Left ventricle myocardium inferior (tissue), 1 donor: ENCODE results near the gene CA11. TPM values are rescaled to one million over a fixed set of nuclear protein-coding genes. Genes with fewer than 3 reads are reported as not detected.
A peak's percentile ranks its signal among the peaks of the same experiment; 100 is the strongest.

Experiments used
- DNase-seq: peaks from one replicate; pipeline ENCODE4 v3.0.0-alpha.2; 2020
- H3K27ac ChIP-seq: fragments of 200-600 bp; replicated peaks from 2 replicates; pipeline ENCODE4 v1.8.0; 2021
- H3K27me3 ChIP-seq: fragments of 200-600 bp; 2 replicates; pipeline ENCODE4 v1.8.0; 2021; ENCODE audit warnings: low read depth
- H3K36me3 ChIP-seq: fragments of 200-600 bp; 2 replicates; pipeline ENCODE4 v1.8.0; 2021
- H3K4me1 ChIP-seq: fragments of 200-600 bp; 2 replicates; pipeline ENCODE4 v1.8.0; 2021
- H3K4me3 ChIP-seq: fragments of 200-600 bp; 2 replicates; pipeline ENCODE4 v1.8.0; 2021; ENCODE audit warnings: mild to moderate bottlenecking, moderate library complexity
- H3K9me3 ChIP-seq: fragments of 200-600 bp; replicated peaks from 2 replicates; pipeline ENCODE4 v1.8.0; 2021
- intact Hi-C: fragments of 100-400 bp; cut with micrococcal nuclease; formaldehyde crosslinking; loops from one replicate; pipeline ENCODE4 v1.11.0; 2022
- total RNA-seq: library from RNA; stranded (reverse); fragmentation: NEBNext Ultra II Directional; extraction: Animal tissue kit (Norgen Biotek cat#: 25700); gene quantifications from one replicate; pipeline ENCODE4 v1.2.1, GENCODE V29; 2021
- TF ChIP-seq, protein P1 (sequence below): fragments of 200-600 bp; IDR thresholded peaks from 2 replicates; pipeline ENCODE4 v1.8.0; 2021; ENCODE audit warnings: antibody characterized with exemption, mild to moderate bottlenecking, borderline replicate concordance
- donor health status: DM: no; HTN: yes; CAD: no; lungs with severe emphysema.

Gene CA11
- total RNA-seq, 1 donor from 2014 or later, result 4.5 TPM

- intact Hi-C loops, result no loop called here
- H3K36me3 ChIP-seq, result no peaks in the 10 kb centered on the region
- TF ChIP-seq, protein P1, sequence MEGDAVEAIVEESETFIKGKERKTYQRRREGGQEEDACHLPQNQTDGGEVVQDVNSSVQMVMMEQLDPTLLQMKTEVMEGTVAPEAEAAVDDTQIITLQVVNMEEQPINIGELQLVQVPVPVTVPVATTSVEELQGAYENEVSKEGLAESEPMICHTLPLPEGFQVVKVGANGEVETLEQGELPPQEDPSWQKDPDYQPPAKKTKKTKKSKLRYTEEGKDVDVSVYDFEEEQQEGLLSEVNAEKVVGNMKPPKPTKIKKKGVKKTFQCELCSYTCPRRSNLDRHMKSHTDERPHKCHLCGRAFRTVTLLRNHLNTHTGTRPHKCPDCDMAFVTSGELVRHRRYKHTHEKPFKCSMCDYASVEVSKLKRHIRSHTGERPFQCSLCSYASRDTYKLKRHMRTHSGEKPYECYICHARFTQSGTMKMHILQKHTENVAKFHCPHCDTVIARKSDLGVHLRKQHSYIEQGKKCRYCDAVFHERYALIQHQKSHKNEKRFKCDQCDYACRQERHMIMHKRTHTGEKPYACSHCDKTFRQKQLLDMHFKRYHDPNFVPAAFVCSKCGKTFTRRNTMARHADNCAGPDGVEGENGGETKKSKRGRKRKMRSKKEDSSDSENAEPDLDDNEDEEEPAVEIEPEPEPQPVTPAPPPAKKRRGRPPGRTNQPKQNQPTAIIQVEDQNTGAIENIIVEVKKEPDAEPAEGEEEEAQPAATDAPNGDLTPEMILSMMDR, result no peak
- no peak overlapping the region for H3K4me3 ChIP-seq
- no peak overlapping the region for H3K27ac ChIP-seq
- H3K9me3 ChIP-seq, result no peaks in the 10 kb centered on the region
- no peak for DNase-seq
- H3K4me1 ChIP-seq, result no peaks in the 10 kb centered on the region
- peaks cover 32% of the 10 kb centered on the region for H3K27me3 ChIP-seq
Observed at GRCh38 chr19:48596237-48596636, 49.8 kb downstream of the CA11 start.

DNA sequence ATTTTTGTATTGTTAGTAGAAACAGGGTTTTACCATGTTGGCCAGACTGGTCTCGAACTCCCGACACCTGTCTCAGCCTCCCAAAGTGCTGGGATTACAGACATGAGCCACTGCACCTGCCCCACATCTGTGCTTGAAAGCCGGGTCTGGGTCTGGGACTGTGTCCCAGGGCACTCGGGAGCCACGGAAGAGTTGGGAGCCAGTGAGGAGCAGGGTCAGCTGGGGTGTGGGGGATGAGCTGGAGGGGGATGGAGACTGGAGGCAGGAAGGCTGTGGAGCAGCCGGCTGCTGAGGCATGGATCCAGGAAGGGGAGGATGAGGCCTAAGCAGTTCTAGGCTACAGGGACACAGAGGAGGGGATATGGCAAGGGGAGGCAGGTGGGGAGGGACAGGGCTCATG, 50.2 kb downstream of the CA11 start:
- Histone ChIP-seq H3K27me3 (peaks cover 28% of the 10 kb centered on the region), H3K27ac (no peak overlapping the region), H3K9me3 (no peaks in the 10 kb centered on the region), H3K4me3 (no peak overlapping the region), H3K4me1 (no peaks in the 10 kb centered on the region), H3K36me3 (no peaks in the 10 kb centered on the region)
- TF ChIP-seq, protein P1, result no peak
- intact Hi-C loops, result no loop called here
- DNase-seq, result no peak

DNA sequence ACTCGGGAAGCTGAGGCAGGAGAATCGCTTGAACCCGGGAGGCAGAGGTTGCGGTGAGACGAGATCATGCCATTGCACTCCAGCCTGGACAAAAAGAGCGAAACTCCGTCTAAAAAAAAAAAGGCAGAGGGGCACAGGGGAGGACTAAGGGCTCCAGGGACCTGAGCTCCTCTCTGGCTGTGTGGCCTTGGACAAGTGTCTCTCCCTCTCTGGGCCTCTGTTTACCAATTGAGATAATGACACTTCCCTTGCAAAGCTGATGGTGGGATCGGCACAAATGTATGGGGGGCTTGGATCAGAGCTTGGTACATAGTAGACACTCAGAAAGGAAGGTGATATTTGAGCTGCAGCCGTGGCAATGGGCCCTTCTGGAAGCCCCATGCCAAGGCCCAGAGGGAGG, 50.8 kb downstream of the CA11 start:
- peaks cover 26% of the 10 kb centered on the region for H3K27me3 ChIP-seq
- H3K4me3 ChIP-seq, result no peak overlapping the region
- TF ChIP-seq, protein P1, result no peak
- DNase-seq, result no peak
- intact Hi-C loops, result no loop called here
- no peaks in the 10 kb centered on the region for H3K36me3 ChIP-seq
- H3K4me1 ChIP-seq, result no peaks in the 10 kb centered on the region
- H3K27ac ChIP-seq, result no peak overlapping the region
- no peaks in the 10 kb centered on the region for H3K9me3 ChIP-seq

DNA sequence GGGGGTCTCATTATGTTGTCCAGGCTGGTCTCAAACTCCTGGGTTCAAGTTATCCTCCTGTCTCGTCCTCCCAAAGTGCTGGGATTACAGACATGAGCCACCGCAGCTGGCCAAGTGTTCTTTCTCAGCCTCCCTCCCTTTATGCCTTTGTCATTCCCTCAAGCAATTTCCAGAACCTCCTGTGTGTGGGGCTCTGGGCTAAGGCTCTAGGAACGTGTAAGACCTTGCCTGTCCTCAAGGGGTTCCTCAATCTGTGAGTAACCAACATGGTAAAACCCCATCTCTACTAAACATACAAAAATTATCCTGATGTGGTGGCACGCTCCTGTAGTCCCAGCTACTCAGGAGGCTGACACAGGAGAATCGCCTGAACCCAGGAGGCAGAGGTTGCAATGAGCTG, 55.0 kb downstream of the CA11 start:
- intact Hi-C loops, result no loop called here
- H3K27ac ChIP-seq, result no peak overlapping the region
- no peak overlapping the region for H3K4me3 ChIP-seq
- TF ChIP-seq, protein P1, result no peak
- no peaks in the 10 kb centered on the region for H3K9me3 ChIP-seq
- no peaks in the 10 kb centered on the region for H3K36me3 ChIP-seq
- no peak for DNase-seq
- peaks cover 10% of the 10 kb centered on the region for H3K4me1 ChIP-seq
- H3K27me3 ChIP-seq, result no peaks in the 10 kb centered on the region

- peak; percentile 92 for DNase-seq
- Histone ChIP-seq H3K36me3 (no peaks in the 10 kb centered on the region), H3K27me3 (no peaks in the 10 kb centered on the region), H3K27ac (peak overlapping the region; percentile 51), H3K4me1 (peaks cover 14% of the 10 kb centered on the region), H3K4me3 (peak overlapping the region; percentile 64), H3K9me3 (no peaks in the 10 kb centered on the region)
- TF ChIP-seq, protein P1, result peak; percentile 97
- intact Hi-C loops, result no loop called here
Observed at GRCh38 chr19:48588670-48589401, 57.2 kb downstream of the CA11 start.

Other genes with a start within 250 kb of the CA11 start
- gene GRWD1, start 200.2 kb downstream of the CA11 start, total RNA-seq, result 17.0 TPM
- gene KCNJ14, start 190.6 kb downstream of the CA11 start, total RNA-seq, result 0.27 TPM
- gene CYTH2, start 176.8 kb downstream of the CA11 start, total RNA-seq, result 32.1 TPM
- gene LMTK3, start 134.4 kb downstream of the CA11 start, total RNA-seq, result 1.1 TPM
- gene SULT2B1, start 94.0 kb downstream of the CA11 start, total RNA-seq, result 0.33 TPM
- gene SPACA4, start 39.4 kb downstream of the CA11 start, total RNA-seq, result not detected
- gene FAM83E, start 31.1 kb downstream of the CA11 start, total RNA-seq, result not detected
- 530 TPM for gene RPL18, start 27.0 kb downstream of the CA11 start, total RNA-seq
- gene SPHK2, start 26.7 kb downstream of the CA11 start, total RNA-seq, result 8.0 TPM
- 7.9 TPM for gene DBP, start 8.8 kb downstream of the CA11 start, total RNA-seq
- gene NTN5, start 26.8 kb upstream of the CA11 start, total RNA-seq, result 0.11 TPM
- gene FUT2, start 49.8 kb upstream of the CA11 start, total RNA-seq, result not detected
- gene MAMSTR, start 73.5 kb upstream of the CA11 start, total RNA-seq, result 1.8 TPM
- 13.9 TPM for gene RASIP1, start 94.4 kb upstream of the CA11 start, total RNA-seq
- 0.60 TPM for gene IZUMO1, start 100.7 kb upstream of the CA11 start, total RNA-seq
- gene FUT1, start 106.5 kb upstream of the CA11 start, total RNA-seq, result 1.8 TPM
- gene FGF21, start 109.3 kb upstream of the CA11 start, total RNA-seq, result not detected
- 70.8 TPM for gene BCAT2, start 164.8 kb upstream of the CA11 start, total RNA-seq
- gene HSD17B14, start 190.3 kb upstream of the CA11 start, total RNA-seq, result 1.8 TPM
- 24.7 TPM for gene PLEKHA4, start 222.4 kb upstream of the CA11 start, total RNA-seq
- 76.4 TPM for gene PPP1R15A, start 226.2 kb upstream of the CA11 start, total RNA-seq